K562 (cell line): Measurements from ENCODE around the gene PYM1.

ENCODE experiments used
- ETV6 ChIP-seq, 3 experiments: fragments of 150-350 bp in 1 of 3; sonication (generic) in 1 of 3; formaldehyde crosslinking in 1 of 3; IDR thresholded peaks; 2 replicates each; pipeline versions ENCODE4 v1.6.1 to v1.8.0; 2014 to 2022; ENCODE audit warnings: borderline replicate concordance in 2 of 3, low read depth in 2 of 3, antibody characterized with exemption in 1 of 3, low read length in 1 of 3, mild to moderate bottlenecking in 1 of 3, missing genetic modification reagents in 1 of 3
- HNRNPK ChIP-seq: fragments of 200-400 bp; formaldehyde crosslinking; IDR thresholded peaks from one replicate; pipeline ENCODE4 v1.6.1; 2018; ENCODE audit warnings: mild to moderate bottlenecking, low read depth, low read length; ENCODE audit not compliant: poor library complexity, severe bottlenecking
- PRPF4 ChIP-seq: fragments of 200-400 bp; formaldehyde crosslinking; IDR thresholded peaks from one replicate; pipeline ENCODE4 v1.6.1; 2017; ENCODE audit warnings: low read length, low read depth, mild to moderate bottlenecking; ENCODE audit not compliant: insufficient read depth, poor library complexity, severe bottlenecking

GRCh38 chr12:55940065-55940732, 12.5 kb upstream of the PYM1 start:
- no peak for TF ChIP-seq ETV6 (IDR thresholded peaks at IDR 0.05; ENCODE audit: borderline replicate concordance in 1 of 2, low read depth in 2 of 2, low read length in 1 of 2)
- no peak for TF ChIP-seq ETV6 (CRISPR knock-in tag; IDR thresholded peaks at IDR 0.05; ENCODE audit: borderline replicate concordance)
- no peak for TF ChIP-seq HNRNPK
- no peak for TF ChIP-seq PRPF4
